ENCODE results near the gene VCL. TPM values are rescaled to one million over a fixed set of nuclear protein-coding genes. Genes with fewer than 3 reads are reported as not detected.
A peak's percentile ranks its signal among the peaks of the same experiment; 100 is the strongest.
"Not testable (repeated sequence)": the region's sequence is repeated elsewhere in the genome, so short reads cannot be mapped to it uniquely, and the experiment has no call there.

The VCL gene
- total RNA-seq, 1 experiment from 2014 or later, result 382 TPM

- Histone ChIP-seq H3K36me3 (ENCODE audit: low read depth, low read length) (peaks cover 45% of the 10 kb centered on the region), H3K4me3 (ENCODE audit: low read length) (peak overlapping the region; percentile 1; the same call in 1 of the 2 replicates), H3K9me3 (ENCODE audit: low read length) (no peaks in the 10 kb centered on the region), H4K20me1 (ENCODE audit: low read length) (peaks cover 72% of the 10 kb centered on the region), H3K79me2 (ENCODE audit: low read length) (peaks cover 100% of the 10 kb centered on the region), H3K27me3 (ENCODE audit: low read length) (no peaks in the 10 kb centered on the region), H3K9ac (ENCODE audit: low read length) (peak overlapping the region; percentile 0; the same call in 1 of the 2 replicates), H3K9me2 (replicated peaks; ENCODE audit: low read length) (no peaks in the 10 kb centered on the region), H3K4me1 (ENCODE audit: insufficient read depth, low read length) (peaks cover 51% of the 10 kb centered on the region), H3F3A (ENCODE audit: low read length, unreplicated experiment) (peaks cover 17% of the 10 kb centered on the region), H2AFZ (ENCODE audit: low read length) (no peak overlapping the region), H3K27ac (ENCODE audit: low read length) (peak overlapping the region; percentile 41), H3K4me2 (ENCODE audit: low read length) (peak overlapping the region; percentile 48)
- CTCF ChIA-PET, result interaction anchor here (0.8 to 2.2 kb wide), 9 partner anchors 12 to 125 kb away, joined by 3 to 13 read pairs (median 4); no protein-coding TSS in a partner anchor
- ATAC-seq (peak; percentile 33), DNase-seq (peak; percentile 99)
- POLR2A ChIA-PET (ENCODE audit: unreplicated experiment), result interaction anchor here (0.5 to 1.8 kb wide), 7 partner anchors 10 to 239 kb away, joined by 3 to 23 read pairs (median 4); partner anchors contain the start of gene VCL
- intact Hi-C loops (cut with micrococcal nuclease), result loop anchor here (1.0 kb wide), 1 partner anchor 10 kb away; no protein-coding TSS in a partner anchor
- TF ChIP-seq EZH2phosphoT487 (IDR thresholded peaks at IDR 0.05; ENCODE audit: borderline replicate concordance, low read length), result no peak
- BruUV-seq (replicated peaks), result no TSS peak
Measured at GRCh38 chr10:74011770-74012169, 13.9 kb downstream of the VCL start.

GRCh38 chr10:74012480-74012879 lies 14.6 kb downstream of the VCL start:
- Histone ChIP-seq H3K9ac (ENCODE audit: low read length) (no peak overlapping the region), H3K4me2 (ENCODE audit: low read length) (peak overlapping the region; percentile 48), H3K79me2 (ENCODE audit: low read length) (peaks cover 98% of the 10 kb centered on the region), H4K20me1 (ENCODE audit: low read length) (peaks cover 68% of the 10 kb centered on the region), H2AFZ (ENCODE audit: low read length) (no peak overlapping the region), H3F3A (ENCODE audit: low read length, unreplicated experiment) (peaks cover 17% of the 10 kb centered on the region), H3K27me3 (ENCODE audit: low read length) (no peaks in the 10 kb centered on the region), H3K36me3 (ENCODE audit: low read depth, low read length) (peaks cover 40% of the 10 kb centered on the region), H3K9me2 (replicated peaks; ENCODE audit: low read length) (no peaks in the 10 kb centered on the region), H3K4me1 (ENCODE audit: insufficient read depth, low read length) (peaks cover 45% of the 10 kb centered on the region), H3K4me3 (ENCODE audit: low read length) (no peak overlapping the region), H3K9me3 (ENCODE audit: low read length) (no peaks in the 10 kb centered on the region), H3K27ac (ENCODE audit: low read length) (peak overlapping the region; percentile 41)
- ChIA-PET CTCF (interaction anchor here (0.8 to 2.2 kb wide), 7 partner anchors 13 to 126 kb away, joined by 3 to 13 read pairs (median 4); no protein-coding TSS in a partner anchor), POLR2A (ENCODE audit: unreplicated experiment) (interaction anchor here (0.5 to 1.8 kb wide), 4 partner anchors 9 to 239 kb away, joined by 3 to 23 read pairs (median 7); partner anchors contain the start of gene VCL)
- no peak for TF ChIP-seq EZH2 (IDR thresholded peaks at IDR 0.05; ENCODE audit: low read length, unreplicated experiment)
- no peak for TF ChIP-seq CTCF (conservative IDR thresholded peaks at IDR 0.05; ENCODE audit: low read depth, low read length)
- TF ChIP-seq EZH2phosphoT487 (IDR thresholded peaks at IDR 0.05; ENCODE audit: borderline replicate concordance, low read length), result no peak
- BruUV-seq (replicated peaks), result no TSS peak
- intact Hi-C loops (cut with micrococcal nuclease), result loop anchor here (1.0 kb wide), 1 partner anchor 9 kb away; no protein-coding TSS in a partner anchor
- DNase-seq (no peak), ATAC-seq (no peak)

- intact Hi-C loops (cut with micrococcal nuclease), result no loop called here
- Histone ChIP-seq H3K4me2 (ENCODE audit: low read length) (no peak overlapping the region), H3F3A (ENCODE audit: low read length, unreplicated experiment) (peaks cover 16% of the 10 kb centered on the region), H3K9me3 (ENCODE audit: low read length) (no peaks in the 10 kb centered on the region), H3K9me2 (replicated peaks; ENCODE audit: low read length) (no peaks in the 10 kb centered on the region), H3K36me3 (ENCODE audit: low read depth, low read length) (peaks cover 40% of the 10 kb centered on the region), H3K4me1 (ENCODE audit: insufficient read depth, low read length) (peaks cover 40% of the 10 kb centered on the region), H3K27ac (ENCODE audit: low read length) (no peak overlapping the region), H4K20me1 (ENCODE audit: low read length) (peaks cover 67% of the 10 kb centered on the region), H3K4me3 (ENCODE audit: low read length) (no peak overlapping the region), H3K9ac (ENCODE audit: low read length) (no peak overlapping the region), H3K79me2 (ENCODE audit: low read length) (peaks cover 98% of the 10 kb centered on the region), H2AFZ (ENCODE audit: low read length) (no peak overlapping the region), H3K27me3 (ENCODE audit: low read length) (no peaks in the 10 kb centered on the region)
- BruUV-seq (replicated peaks), result no TSS peak
- ChIA-PET CTCF (interaction anchor here (1.3 kb wide), 1 partner anchor 72 kb away, joined by 3 read pairs; no protein-coding TSS in a partner anchor), POLR2A (ENCODE audit: unreplicated experiment) (no interaction called here)
- TF ChIP-seq CTCF (conservative IDR thresholded peaks at IDR 0.05; ENCODE audit: low read depth, low read length) (no peak), EZH2phosphoT487 (IDR thresholded peaks at IDR 0.05; ENCODE audit: borderline replicate concordance, low read length) (no peak), EZH2 (IDR thresholded peaks at IDR 0.05; ENCODE audit: low read length, unreplicated experiment) (no peak)
- DNase-seq, result no peak
- no peak for ATAC-seq
Measured at GRCh38 chr10:74013004-74013403, 15.1 kb downstream of the VCL start.

- CTCF ChIA-PET, result interaction anchor here (0.7 kb wide), 1 partner anchor 92 kb away, joined by 6 read pairs; no protein-coding TSS in a partner anchor
- ATAC-seq, result not testable (repeated sequence)
Measured at GRCh38 chr10:74014574-74014973, 16.7 kb downstream of the VCL start.

More at GRCh38 chr10:74014574-74014973, 16.7 kb downstream of the VCL start:
- H3K27me3 ChIP-seq (ENCODE audit: low read length); H3K9me3 ChIP-seq (ENCODE audit: low read length); H3K27ac ChIP-seq (ENCODE audit: low read length); DNase-seq; intact Hi-C loops (cut with micrococcal nuclease); BruUV-seq (replicated peaks); H3K9me2 ChIP-seq (replicated peaks; ENCODE audit: low read length); H3K4me2 ChIP-seq (ENCODE audit: low read length); H3K9ac ChIP-seq (ENCODE audit: low read length); H2AFZ ChIP-seq (ENCODE audit: low read length); H3K4me3 ChIP-seq (ENCODE audit: low read length): not testable (repeated sequence)
- peaks cover 11% of the 10 kb centered on the region for H3F3A ChIP-seq (ENCODE audit: low read length, unreplicated experiment)
- POLR2A ChIA-PET (ENCODE audit: unreplicated experiment), result interaction anchor here (0.6 to 0.9 kb wide), 2 partner anchors 10 to 14 kb away, joined by 3 to 5 read pairs; no protein-coding TSS in a partner anchor
- peaks cover 52% of the 10 kb centered on the region for H3K36me3 ChIP-seq (ENCODE audit: low read depth, low read length)
- H3K79me2 ChIP-seq (ENCODE audit: low read length), result peaks cover 97% of the 10 kb centered on the region
- H3K4me1 ChIP-seq (ENCODE audit: insufficient read depth, low read length), result peaks cover 30% of the 10 kb centered on the region
- peaks cover 68% of the 10 kb centered on the region for H4K20me1 ChIP-seq (ENCODE audit: low read length)
